Mononuclear cell (primary cell): ENCODE measurements around the gene C13orf46. TPM values are rescaled to one million over a fixed set of nuclear protein-coding genes. Genes with fewer than 3 reads are reported as not detected.

Source experiments
- H3K27me3 ChIP-seq: 2 replicates; pipeline ENCODE4 v1.6.0; 2011; ENCODE audit warnings: low read length, control low read depth; ENCODE audit not compliant: insufficient read depth
- H3K4me1 ChIP-seq: 2 replicates; pipeline ENCODE4 v1.5.1; 2011; ENCODE audit warnings: mild to moderate bottlenecking, low read length, control low read depth; ENCODE audit not compliant: insufficient read depth
- H3K4me3 ChIP-seq: 2 replicates; pipeline ENCODE4 v1.5.1; 2011; ENCODE audit warnings: mild to moderate bottlenecking, low read length, moderate library complexity
- H3K9me3 ChIP-seq: 2 replicates; pipeline ENCODE4 v1.5.1; 2011; ENCODE audit warnings: low read depth, mild to moderate bottlenecking, control low read depth, low read length
- total RNA-seq: library from RNA; depleted of rRNA; stranded (reverse); fragments of >200 nt; gene quantifications from one replicate; pipeline ENCODE4 v1.2.3, GENCODE V29; 2012

C13orf46 gene
- total RNA-seq, 1 donor, result 1.5 TPM

GRCh38 chr13:114001331-114002008, 27.6 kb upstream of the C13orf46 start:
- no peaks in the 10 kb centered on the region for H3K27me3 ChIP-seq
- no peak overlapping the region for H3K4me3 ChIP-seq
- no peaks in the 10 kb centered on the region for H3K4me1 ChIP-seq
- H3K9me3 ChIP-seq, result no peaks in the 10 kb centered on the region

DNA sequence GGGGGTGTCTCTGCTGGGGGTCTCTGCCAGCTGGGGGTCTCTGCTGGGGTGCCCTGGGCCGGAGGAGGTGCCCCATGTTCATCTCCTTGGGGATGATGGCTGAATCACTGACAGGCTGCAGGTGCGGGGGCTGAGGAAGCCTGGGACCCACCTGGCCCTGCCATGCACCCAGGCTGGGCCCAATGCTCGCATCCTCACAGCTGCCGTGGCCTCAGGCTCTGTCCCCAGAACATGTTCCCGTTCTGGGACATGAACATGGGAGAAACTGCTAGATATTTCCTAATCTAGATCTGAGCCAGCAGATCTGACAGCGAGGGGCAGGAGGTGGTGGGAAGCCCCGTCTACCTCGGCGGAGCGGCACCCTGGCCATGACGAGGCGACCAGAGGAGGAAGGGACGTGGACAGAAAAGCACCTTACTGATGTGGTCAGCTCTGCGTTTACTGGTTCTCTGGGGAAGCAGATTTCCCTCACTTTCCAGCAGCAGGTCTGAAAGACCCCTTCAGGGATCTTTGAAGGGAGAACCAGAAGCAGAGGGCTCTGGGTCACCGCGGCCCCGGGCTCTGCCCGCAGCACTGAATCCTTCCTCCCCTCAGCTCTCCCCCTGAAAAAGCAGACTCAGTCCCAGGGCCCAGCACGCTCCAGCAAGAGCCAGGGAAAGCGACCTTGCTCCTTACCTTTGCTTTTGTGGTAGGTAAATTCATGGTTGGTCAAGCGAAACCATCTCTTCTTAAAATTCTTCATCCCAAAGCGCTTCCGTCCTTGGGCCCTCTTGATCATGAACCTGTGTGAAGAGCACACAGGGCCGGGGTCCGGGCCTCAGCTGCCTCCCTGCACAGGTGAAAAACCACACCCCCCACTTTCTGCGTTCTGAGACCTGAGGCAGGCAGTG, 26.5 kb upstream of the C13orf46 start:
- Histone ChIP-seq H3K27me3 (no peaks in the 10 kb centered on the region), H3K9me3 (no peaks in the 10 kb centered on the region), H3K4me1 (no peaks in the 10 kb centered on the region), H3K4me3 (no peak overlapping the region)

GRCh38 chr13:113999618-113999910, 25.7 kb upstream of the C13orf46 start:
- Histone ChIP-seq H3K4me3 (no peak overlapping the region), H3K4me1 (no peaks in the 10 kb centered on the region)

DNA sequence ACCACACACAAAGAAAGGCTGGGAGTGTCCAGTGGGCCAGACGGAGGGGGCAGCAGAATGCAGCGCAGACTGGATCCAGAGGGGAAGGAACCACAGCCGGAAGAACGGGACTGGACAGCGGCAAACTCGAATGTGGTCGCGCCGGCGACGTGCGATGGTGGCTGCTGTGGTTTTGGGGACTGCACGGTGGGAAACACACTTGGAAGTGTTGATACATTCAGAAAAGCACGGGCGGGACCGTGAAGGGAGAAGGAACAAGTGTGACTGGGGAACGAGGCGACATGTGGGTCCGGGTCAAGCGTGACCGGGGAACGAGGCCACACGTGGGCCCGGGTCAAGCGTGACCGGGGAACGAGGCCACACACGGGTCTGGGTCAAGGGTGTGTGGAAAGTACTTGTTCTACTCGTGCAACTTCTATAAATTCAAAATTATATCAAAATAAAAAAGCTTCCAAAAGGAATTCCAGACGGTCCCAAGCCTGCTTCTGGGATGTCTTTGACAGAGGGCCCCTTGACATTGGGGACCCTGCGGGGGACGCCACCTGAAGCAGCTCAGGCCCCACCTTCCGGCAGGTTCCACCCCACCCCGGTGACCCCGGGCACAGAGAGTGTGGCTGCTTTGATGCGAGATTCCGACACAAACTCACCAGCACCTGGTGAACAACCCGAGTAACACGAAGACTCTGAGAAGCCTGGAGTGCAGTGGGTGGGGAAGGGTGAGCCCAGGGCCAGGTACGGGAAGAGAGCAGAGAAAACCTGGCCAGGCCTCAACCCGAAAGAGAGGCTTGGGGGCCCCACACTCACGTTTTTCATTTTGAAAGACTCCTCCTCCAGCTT, 25.1 kb upstream of the C13orf46 start:
- no peaks in the 10 kb centered on the region for H3K4me1 ChIP-seq
- H3K9me3 ChIP-seq, result no peaks in the 10 kb centered on the region
- no peak overlapping the region for H3K4me3 ChIP-seq
- H3K27me3 ChIP-seq, result no peaks in the 10 kb centered on the region

More at GRCh38 chr13:113999618-113999910, 25.7 kb upstream of the C13orf46 start:
- Histone ChIP-seq H3K9me3 (no peaks in the 10 kb centered on the region), H3K27me3 (no peaks in the 10 kb centered on the region)

GRCh38 chr13:113997845-113998751, 24.2 kb upstream of the C13orf46 start:
- H3K4me3 ChIP-seq, result no peak overlapping the region
- H3K9me3 ChIP-seq, result no peaks in the 10 kb centered on the region
- no peaks in the 10 kb centered on the region for H3K27me3 ChIP-seq
- H3K4me1 ChIP-seq, result no peaks in the 10 kb centered on the region

- Histone ChIP-seq H3K9me3 (no peaks in the 10 kb centered on the region), H3K4me3 (no peak overlapping the region), H3K4me1 (no peaks in the 10 kb centered on the region), H3K27me3 (no peaks in the 10 kb centered on the region)
These were observed 23.3 kb upstream of the C13orf46 start for GRCh38 chr13:113996912-113997745.

- Histone ChIP-seq H3K27me3 (no peaks in the 10 kb centered on the region), H3K4me3 (no peak overlapping the region), H3K9me3 (no peaks in the 10 kb centered on the region), H3K4me1 (no peaks in the 10 kb centered on the region)
These were observed 22.4 kb upstream of the C13orf46 start for GRCh38 chr13:113996081-113996911.

- no peaks in the 10 kb centered on the region for H3K27me3 ChIP-seq
- H3K9me3 ChIP-seq, result no peaks in the 10 kb centered on the region
- H3K4me3 ChIP-seq, result no peak overlapping the region
- no peaks in the 10 kb centered on the region for H3K4me1 ChIP-seq
These were observed 21.2 kb upstream of the C13orf46 start for GRCh38 chr13:113995051-113995601.

DNA sequence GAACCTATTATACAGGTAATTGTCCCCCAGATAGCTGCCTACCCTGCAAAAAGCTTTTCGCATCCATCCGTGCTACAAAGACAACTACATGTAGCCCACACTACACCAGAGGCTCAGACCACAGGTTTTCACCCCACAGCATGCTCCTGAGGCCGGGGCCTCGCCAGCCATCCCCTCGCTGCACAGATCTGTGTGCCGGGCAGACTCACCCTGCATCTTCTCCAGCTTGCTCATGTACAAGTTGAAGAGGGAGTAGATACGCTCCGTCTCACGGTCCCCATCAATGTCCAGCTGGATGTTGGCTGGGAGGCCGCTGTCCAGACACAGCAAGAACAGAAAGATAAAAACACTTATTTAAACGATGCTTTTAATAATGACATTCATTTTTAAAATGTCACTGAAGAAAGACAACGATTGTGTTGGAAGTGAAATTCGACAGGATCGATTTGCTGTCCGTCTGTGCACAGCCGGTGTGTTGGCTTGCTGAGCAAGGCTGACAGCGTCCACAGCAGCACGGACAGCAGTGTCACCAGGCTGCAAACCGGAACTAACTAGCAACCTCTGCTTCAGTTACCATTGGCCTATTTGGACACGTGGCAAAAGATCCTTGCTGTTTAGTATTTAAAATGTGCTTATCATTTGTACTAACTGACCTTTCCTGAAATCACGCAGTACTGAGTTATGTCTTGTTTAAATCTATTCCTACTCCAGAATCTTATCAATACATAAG, 18.6 kb upstream of the C13orf46 start:
- Histone ChIP-seq H3K4me1 (no peaks in the 10 kb centered on the region), H3K27me3 (no peaks in the 10 kb centered on the region), H3K9me3 (no peaks in the 10 kb centered on the region), H3K4me3 (no peak overlapping the region)

GRCh38 chr13:113991676-113992179, 17.9 kb upstream of the C13orf46 start:
- no peaks in the 10 kb centered on the region for H3K9me3 ChIP-seq
- no peaks in the 10 kb centered on the region for H3K4me1 ChIP-seq
- H3K4me3 ChIP-seq, result no peak overlapping the region
- H3K27me3 ChIP-seq, result no peaks in the 10 kb centered on the region

GRCh38 chr13:113991191-113991669, 17.4 kb upstream of the C13orf46 start:
- Histone ChIP-seq H3K9me3 (no peaks in the 10 kb centered on the region), H3K4me1 (no peaks in the 10 kb centered on the region), H3K27me3 (no peaks in the 10 kb centered on the region), H3K4me3 (no peak overlapping the region)

DNA sequence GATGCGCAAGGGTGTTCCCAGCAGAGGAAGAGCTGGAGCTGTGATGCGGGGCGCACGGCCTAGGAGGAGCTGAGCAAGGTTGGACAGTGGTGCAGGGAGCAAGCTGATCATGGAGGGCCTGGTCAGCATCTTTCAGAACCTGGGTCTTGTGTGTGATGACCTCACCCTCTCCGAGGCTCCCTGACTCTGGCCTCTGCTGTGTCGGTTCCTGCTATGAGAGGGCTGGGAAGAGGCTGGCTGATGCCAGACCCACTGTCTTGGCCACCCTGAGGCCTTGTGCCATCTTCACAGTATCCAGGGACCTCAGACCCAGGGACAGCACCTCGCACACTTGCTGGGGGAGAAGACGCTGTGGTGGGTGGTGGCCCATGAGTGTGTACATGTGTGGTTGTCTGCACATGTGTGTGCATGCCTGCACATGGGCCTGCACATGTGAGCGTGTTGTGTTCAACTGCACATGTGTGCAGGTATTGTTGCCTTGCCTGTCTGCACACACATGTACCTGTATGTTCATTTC, 16.5 kb upstream of the C13orf46 start:
- Histone ChIP-seq H3K4me1 (no peaks in the 10 kb centered on the region), H3K9me3 (no peaks in the 10 kb centered on the region), H3K4me3 (no peak overlapping the region), H3K27me3 (no peaks in the 10 kb centered on the region)
